Glutamatergic neuron (in vitro differentiated cells): ENCODE data around the gene THAP3. TPM values are rescaled to one million over a fixed set of nuclear protein-coding genes. Genes with fewer than 3 reads are reported as not detected.

Source experiments
- DNase-seq: peaks from one replicate; pipeline ENCODE4 v3.0.0; 2022
- H3K27ac Mint-ChIP-seq: one replicate; pipeline ENCODE4 v1.8.0; 2020; ENCODE audit warnings: mild to moderate bottlenecking, mixed read lengths, inconsistent platforms; ENCODE audit not compliant: unreplicated experiment
- H3K27me3 Mint-ChIP-seq: one replicate; pipeline ENCODE4 v1.8.0; 2020; ENCODE audit warnings: mild to moderate bottlenecking, moderate library complexity, mixed read lengths, inconsistent platforms; ENCODE audit not compliant: unreplicated experiment
- H3K36me3 Mint-ChIP-seq: one replicate; pipeline ENCODE4 v1.8.0; 2020; ENCODE audit warnings: mild to moderate bottlenecking, mixed read lengths, inconsistent platforms; ENCODE audit not compliant: unreplicated experiment
- H3K4me1 Mint-ChIP-seq: one replicate; pipeline ENCODE4 v1.8.0; 2020; ENCODE audit warnings: mild to moderate bottlenecking, low read depth, mixed read lengths, inconsistent platforms; ENCODE audit not compliant: unreplicated experiment
- H3K4me3 Mint-ChIP-seq: one replicate; pipeline ENCODE4 v1.8.0; 2020; ENCODE audit warnings: mild to moderate bottlenecking, mixed read lengths, inconsistent platforms; ENCODE audit not compliant: unreplicated experiment
- H3K9me3 Mint-ChIP-seq: one replicate; pipeline ENCODE4 v1.8.0; 2020; ENCODE audit warnings: mild to moderate bottlenecking, moderate library complexity, mixed read lengths, inconsistent platforms; ENCODE audit not compliant: unreplicated experiment
- total RNA-seq: library from RNA; stranded (reverse); fragmentation: NEBNext Ultra II Directional; extraction: Animal tissue kit (Norgen Biotek cat#: 25700); gene quantifications from one replicate; pipeline ENCODE4 v1.2.1, GENCODE V29; 2021; ENCODE audit not compliant: unreplicated experiment
- TF ChIP-seq, protein P1 (sequence below): fragments of 200-600 bp; sonication (generic); IDR thresholded peaks from one replicate; pipeline ENCODE4 v1.5.0; 2021; ENCODE audit not compliant: partially characterized antibody, unreplicated experiment

THAP3 gene
- total RNA-seq, 1 donor from 2014 or later: 30.2 TPM

- Mint-ChIP-seq H3K4me3 (no peak overlapping the region), H3K36me3 (no peaks in the 10 kb centered on the region), H3K27me3 (peaks cover 9% of the 10 kb centered on the region), H3K4me1 (peaks cover 12% of the 10 kb centered on the region), H3K9me3 (peaks cover 2% of the 10 kb centered on the region), H3K27ac (no peak overlapping the region)
- DNase-seq: no peak
- TF ChIP-seq, protein P1, sequence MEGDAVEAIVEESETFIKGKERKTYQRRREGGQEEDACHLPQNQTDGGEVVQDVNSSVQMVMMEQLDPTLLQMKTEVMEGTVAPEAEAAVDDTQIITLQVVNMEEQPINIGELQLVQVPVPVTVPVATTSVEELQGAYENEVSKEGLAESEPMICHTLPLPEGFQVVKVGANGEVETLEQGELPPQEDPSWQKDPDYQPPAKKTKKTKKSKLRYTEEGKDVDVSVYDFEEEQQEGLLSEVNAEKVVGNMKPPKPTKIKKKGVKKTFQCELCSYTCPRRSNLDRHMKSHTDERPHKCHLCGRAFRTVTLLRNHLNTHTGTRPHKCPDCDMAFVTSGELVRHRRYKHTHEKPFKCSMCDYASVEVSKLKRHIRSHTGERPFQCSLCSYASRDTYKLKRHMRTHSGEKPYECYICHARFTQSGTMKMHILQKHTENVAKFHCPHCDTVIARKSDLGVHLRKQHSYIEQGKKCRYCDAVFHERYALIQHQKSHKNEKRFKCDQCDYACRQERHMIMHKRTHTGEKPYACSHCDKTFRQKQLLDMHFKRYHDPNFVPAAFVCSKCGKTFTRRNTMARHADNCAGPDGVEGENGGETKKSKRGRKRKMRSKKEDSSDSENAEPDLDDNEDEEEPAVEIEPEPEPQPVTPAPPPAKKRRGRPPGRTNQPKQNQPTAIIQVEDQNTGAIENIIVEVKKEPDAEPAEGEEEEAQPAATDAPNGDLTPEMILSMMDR: no peak
Observed at GRCh38 chr1:6587261-6588005, 37.2 kb upstream of the THAP3 start.

GRCh38 chr1:6588128-6588892 is 36.4 kb upstream of the THAP3 start:
- Mint-ChIP-seq H3K4me3 (no peak overlapping the region), H3K4me1 (peaks cover 12% of the 10 kb centered on the region), H3K9me3 (peaks cover 2% of the 10 kb centered on the region), H3K27me3 (peaks cover 9% of the 10 kb centered on the region), H3K36me3 (no peaks in the 10 kb centered on the region), H3K27ac (no peak overlapping the region)
- TF ChIP-seq, protein P1: no peak
- DNase-seq: no peak

GRCh38 chr1:6588893-6589520 is 35.7 kb upstream of the THAP3 start:
- TF ChIP-seq, protein P1: no peak

GRCh38 chr1:6590046-6590445 is 34.6 kb upstream of the THAP3 start:
- Mint-ChIP-seq H3K9me3 (peaks cover 3% of the 10 kb centered on the region), H3K4me1 (peaks cover 2% of the 10 kb centered on the region), H3K27me3 (peaks cover 6% of the 10 kb centered on the region), H3K4me3 (no peak overlapping the region), H3K27ac (no peak overlapping the region), H3K36me3 (no peaks in the 10 kb centered on the region)
- DNase-seq: no peak
- TF ChIP-seq, protein P1: no peak

More at GRCh38 chr1:6588893-6589520, 35.7 kb upstream of the THAP3 start:
- no peak for DNase-seq
- Mint-ChIP-seq H3K9me3 (peaks cover 4% of the 10 kb centered on the region), H3K27ac (no peak overlapping the region), H3K4me1 (peaks cover 12% of the 10 kb centered on the region), H3K36me3 (no peaks in the 10 kb centered on the region), H3K4me3 (no peak overlapping the region), H3K27me3 (peaks cover 9% of the 10 kb centered on the region)
